Smooth muscle cell (in vitro differentiated cells): ENCODE results near the gene PCDHGB3. TPM values are rescaled to one million over a fixed set of nuclear protein-coding genes. Genes with fewer than 3 reads are reported as not detected.

Experiments used
- DNase-seq: peaks from one replicate; lab custom pipeline; 2025; ENCODE audit not compliant: unreplicated experiment; lab: John Stamatoyannopoulos, UW
- H2AFZ ChIP-seq: fragments of 200-600 bp; sonication (generic); 2 replicates; pipeline ENCODE4 v1.6.0; 2016; ENCODE audit warnings: antibody characterized with exemption, low read depth, mild to moderate bottlenecking
- H3F3A ChIP-seq: fragments of 200-600 bp; sonication (generic); 2 replicates; pipeline ENCODE4 v1.6.0; 2017; ENCODE audit warnings: antibody characterized with exemption, low read depth
- H3K27ac ChIP-seq: fragments of 200-600 bp; sonication (generic); 2 replicates; pipeline ENCODE4 v1.5.1; 2016; ENCODE audit warnings: low read depth, mild to moderate bottlenecking
- H3K27me3 ChIP-seq: fragments of 200-600 bp; sonication (generic); 2 replicates; pipeline ENCODE4 v1.6.1; 2016; ENCODE audit warnings: low read depth, mild to moderate bottlenecking
- H3K36me3 ChIP-seq: fragments of 200-600 bp; sonication (generic); 2 replicates; pipeline ENCODE4 v1.5.1; 2016; ENCODE audit warnings: low read depth
- H3K4me1 ChIP-seq: fragments of 200-600 bp; sonication (generic); 2 replicates; pipeline ENCODE4 v1.5.1; 2016; ENCODE audit warnings: low read depth
- H3K4me2 ChIP-seq: fragments of 200-600 bp; sonication (generic); 2 replicates; pipeline ENCODE4 v1.6.0; 2016; ENCODE audit warnings: mild to moderate bottlenecking
- H3K4me3 ChIP-seq: fragments of 200-600 bp; sonication (generic); 2 replicates; pipeline ENCODE4 v1.5.1; 2016; ENCODE audit warnings: mild to moderate bottlenecking
- H3K79me2 ChIP-seq: fragments of 200-600 bp; sonication (generic); 2 replicates; pipeline ENCODE4 v1.6.0; 2016; ENCODE audit warnings: low read depth, mild to moderate bottlenecking
- H3K9ac ChIP-seq: fragments of 200-600 bp; sonication (generic); 2 replicates; pipeline ENCODE4 v1.6.0; 2016; ENCODE audit warnings: low read depth
- H3K9me3 ChIP-seq: fragments of 200-600 bp; sonication (generic); replicated peaks from 2 replicates; pipeline ENCODE4 v1.5.1; 2016; ENCODE audit warnings: low read depth
- H4K20me1 ChIP-seq: fragments of 200-600 bp; sonication (generic); 2 replicates; pipeline ENCODE4 v1.6.0; 2016; ENCODE audit warnings: low read depth
- CTCF ChIP-seq: fragments of 200-600 bp; sonication (generic); IDR thresholded peaks from 2 replicates; pipeline ENCODE4 v1.5.1; 2017; ENCODE audit warnings: borderline replicate concordance, mild to moderate bottlenecking, antibody characterized with exemption; ENCODE audit not compliant: insufficient read depth, poor library complexity, severe bottlenecking
- WGBS: methylation state at CpG from one replicate; pipeline ENCODE4 v1.1.7; 2016; ENCODE audit warnings: low lambda C conversion rate; 5-methylcytosine and 5-hydroxymethylcytosine counted together
- polyA plus RNA-seq: library from polyadenylated mRNA; unstranded; fragments of >200 nt; fragmentation: Nextera tagmentation; extraction: Ambion mirVana; gene quantifications from 2 replicates; pipeline ENCODE4 v1.2.1, GENCODE V29; 2016
- total RNA-seq: library from RNA; depleted of rRNA; stranded (reverse); fragments of >200 nt; gene quantifications from 2 replicates; pipeline ENCODE4 v1.2.3, GENCODE V29; 2014

PCDHGB3 gene
- total and polyA plus RNA-seq, 2 experiments from 2014 or later = not detected

- TF ChIP-seq CTCF = peak; percentile 16
- H3K4me2 ChIP-seq = no peak within 1 kb of the TSS
- H3K4me3 ChIP-seq = no peak within 1 kb of the TSS
- no peaks in the 10 kb centered on the region for H3K27me3 ChIP-seq
- WGBS = 65% methylated on average over 29 of the region's 29 CpGs
- no peaks in the 10 kb centered on the region for H3K4me1 ChIP-seq
- DNase-seq = no peak
- H4K20me1 ChIP-seq = no peaks in the 10 kb centered on the region
- H3F3A ChIP-seq = no peaks in the 10 kb centered on the region
- peak within 1 kb of the TSS; percentile 33 for H2AFZ ChIP-seq
- H3K36me3 ChIP-seq = no peaks in the 10 kb centered on the region
- no peak within 1 kb of the TSS for H3K9ac ChIP-seq
- H3K79me2 ChIP-seq = no peaks in the 10 kb centered on the region
- H3K27ac ChIP-seq = no peak within 1 kb of the TSS
- peaks cover 6% of the 10 kb centered on the region for H3K9me3 ChIP-seq
Observed at GRCh38 chr5:141349917-141350619, 20.0 kb upstream of the PCDHGB3 start, which contains the start of gene PCDHGB1. TSS of gene PCDHGB1 (plus strand) at chr5:141350099. CDS start at chr5:141350261, 162 bp downstream.

GRCh38 chr5:141351591-141351990 is 18.5 kb upstream of the PCDHGB3 start:
- Histone ChIP-seq H3K79me2 (no peaks in the 10 kb centered on the region), H3F3A (no peaks in the 10 kb centered on the region), H3K4me3 (no peak overlapping the region), H3K36me3 (no peaks in the 10 kb centered on the region), H3K27me3 (no peaks in the 10 kb centered on the region), H3K9me3 (peaks cover 6% of the 10 kb centered on the region), H3K9ac (no peak overlapping the region), H2AFZ (no peak overlapping the region), H3K4me1 (no peaks in the 10 kb centered on the region), H4K20me1 (no peaks in the 10 kb centered on the region), H3K27ac (no peak overlapping the region), H3K4me2 (no peak overlapping the region)
- no peak for TF ChIP-seq CTCF
- no peak for DNase-seq
- WGBS = 97% methylated on average over 29 of the region's 36 CpGs

- Histone ChIP-seq H3K9ac (no peak within 1 kb of the TSS), H4K20me1 (no peaks in the 10 kb centered on the region), H3K27ac (no peak within 1 kb of the TSS), H3K79me2 (no peaks in the 10 kb centered on the region), H3K4me1 (no peaks in the 10 kb centered on the region), H3F3A (no peaks in the 10 kb centered on the region), H3K27me3 (no peaks in the 10 kb centered on the region), H3K9me3 (peaks cover 6% of the 10 kb centered on the region), H3K36me3 (no peaks in the 10 kb centered on the region), H3K4me3 (no peak within 1 kb of the TSS), H3K4me2 (no peak within 1 kb of the TSS), H2AFZ (no peak within 1 kb of the TSS)
- 92% methylated on average over 29 of the region's 29 CpGs for WGBS
- TF ChIP-seq CTCF = peak; percentile 21
- DNase-seq = no peak
Observed at GRCh38 chr5:141354900-141355469, 15.1 kb upstream of the PCDHGB3 start, which contains the start of gene PCDHGA4. TSS of gene PCDHGA4 (plus strand) at chr5:141355021. CDS start at chr5:141355108, 87 bp downstream.
